K562 (cell line): ENCODE measurements around the gene ATXN7. TPM values are rescaled to one million over a fixed set of nuclear protein-coding genes. Genes with fewer than 3 reads are reported as not detected.

Experiments used
- ATAC-seq: fragments of 200-7000 bp; cut with Tn5 transposase; 3 replicates; pipeline ENCODE4 v1.9.1; 2020; ENCODE audit warnings: moderate library complexity
- BruUV-seq: library from RNA; stranded (reverse); fragments of 400-500 nt; replicated peaks from 2 replicates; lab custom pipeline; 2021; lab: Mats Ljungman, UMichigan
- CTCF ChIA-PET: fragments of 300-600 bp; formaldehyde crosslinking; extraction: SDS; loops from one replicate; lab custom pipeline; 2021; ENCODE audit warnings: low intra/inter-chr PET ratio; lab: Yijun Ruan, JAX
- POLR2A ChIA-PET: fragments of 300-600, 350-650 bp; sonication (Branson Sonifier 250); formaldehyde crosslinking; extraction: SDS; loops from one replicate; lab custom pipeline; 2021; ENCODE audit warnings: antibody characterized with exemption, inconsistent platforms; lab: Yijun Ruan, JAX
- DNase-seq, 4 experiments: peaks; one replicate each; pipeline versions ENCODE4 v3.0.0 to v3.0.0-alpha.2; 2011 to 2018; ENCODE audit warnings: low spot score in 3 of 4, mixed read lengths in 3 of 4; ENCODE audit errors: extremely low read depth in 1 of 4
- FAIRE-seq: peaks from 2 replicates; lab custom pipeline; 2011; peaks lifted over from hg19 to GRCh38; lab: Jason Lieb, UNC
- H2AFZ ChIP-seq: 2 replicates; pipeline ENCODE4 v1.6.0; 2011; ENCODE audit warnings: low read depth, low read length, control low read depth, inconsistent platforms
- H3K27ac ChIP-seq: fragments of 200-600 bp; 3 replicates; pipeline ENCODE4 v1.8.0; 2011; ENCODE audit warnings: low read depth, mild to moderate bottlenecking, control low read depth, inconsistent platforms, low read length, moderate library complexity, mixed read lengths; ENCODE audit errors: extremely low read depth
- H3K27me3 ChIP-seq, 2 experiments: fragments of 300-600 bp in 1 of 2; 2 replicates in 1 of 2; 3 replicates in 1 of 2; pipeline versions ENCODE4 v1.6.0 to v1.8.0; 2011; ENCODE audit warnings: inconsistent platforms in 2 of 2, low read length in 2 of 2, mild to moderate bottlenecking in 1 of 2, mixed read lengths in 1 of 2, moderate library complexity in 1 of 2; ENCODE audit not compliant: control insufficient read depth in 2 of 2, insufficient read depth in 2 of 2
- H3K36me3 ChIP-seq: fragments of 300-600 bp; 3 replicates; pipeline ENCODE4 v1.8.0; 2011; ENCODE audit warnings: mild to moderate bottlenecking, low read length, inconsistent platforms; ENCODE audit not compliant: control insufficient read depth, insufficient read depth
- H3K4me1 ChIP-seq, 2 experiments: fragments of 200-600 bp in 1 of 2; replicated peaks in 1 of 2; 2 replicates in 1 of 2; 3 replicates in 1 of 2; pipeline versions ENCODE4 v1.5.1 to v1.8.0; 2011; ENCODE audit warnings: inconsistent platforms in 2 of 2, low read length in 2 of 2, mild to moderate bottlenecking in 1 of 2, mixed read lengths in 1 of 2, moderate library complexity in 1 of 2; ENCODE audit not compliant: control insufficient read depth in 2 of 2, insufficient read depth in 2 of 2
- H3K4me2 ChIP-seq: 2 replicates; pipeline ENCODE4 v1.6.1; 2011; ENCODE audit warnings: low read length, control low read depth, inconsistent platforms, mixed read lengths; ENCODE audit not compliant: insufficient read depth
- H3K4me3 ChIP-seq: fragments of 200-600 bp; sonication (generic), shearing (Covaris generic); 2 replicates; pipeline ENCODE4 v1.5.1; 2016; ENCODE audit warnings: control low read depth, inconsistent platforms
- H3K79me2 ChIP-seq: fragments of 200-600 bp; 3 replicates; pipeline ENCODE4 v1.8.0; 2011; ENCODE audit warnings: low read length, inconsistent platforms; ENCODE audit not compliant: control insufficient read depth, insufficient read depth
- H3K9ac ChIP-seq, 2 experiments: 2 replicates each; pipeline versions ENCODE4 v1.6.0 to v1.6.1; 2011; ENCODE audit warnings: low read depth in 2 of 2, low read length in 2 of 2, control low read depth in 1 of 2, inconsistent platforms in 1 of 2, mild to moderate bottlenecking in 1 of 2, mixed read lengths in 1 of 2; ENCODE audit not compliant: insufficient read depth in 1 of 2
- H3K9me1 ChIP-seq: one replicate; pipeline ENCODE4 v1.6.0; 2011; ENCODE audit warnings: inconsistent platforms, mild to moderate bottlenecking, low read length, moderate library complexity; ENCODE audit not compliant: control insufficient read depth, insufficient read depth
- H3K9me3 ChIP-seq: replicated peaks from 2 replicates; pipeline ENCODE4 v1.5.1; 2011; ENCODE audit warnings: low read depth, low read length, inconsistent platforms; ENCODE audit not compliant: control insufficient read depth, insufficient read depth
- H4K20me1 ChIP-seq: replicated peaks from 2 replicates; pipeline ENCODE4 v1.6.1; 2011; ENCODE audit warnings: low read length, inconsistent platforms, mixed read lengths; ENCODE audit not compliant: control insufficient read depth, insufficient read depth
- CHD4 ChIP-seq: fragments of 200-600 bp; sonication (generic); IDR thresholded peaks from 3 replicates; pipeline ENCODE4 v1.6.1; 2012; ENCODE audit warnings: low read depth, mild to moderate bottlenecking, mixed read lengths, low read length, inconsistent platforms; ENCODE audit not compliant: insufficient read depth, insufficient replicate concordance, poor library complexity, severe bottlenecking
- EWSR1 ChIP-seq: fragments of 450-650 bp; IDR thresholded peaks from 2 replicates; pipeline ENCODE4 v1.6.1; 2018; ENCODE audit warnings: borderline replicate concordance, mild to moderate bottlenecking, low read depth, moderate library complexity; ENCODE audit not compliant: partially characterized antibody
- FOXK1 ChIP-seq: sonication (generic); formaldehyde crosslinking; IDR thresholded peaks from 2 replicates; pipeline ENCODE4 v1.8.0; 2022; ENCODE audit warnings: missing genetic modification reagents, mild to moderate bottlenecking, borderline replicate concordance
- IRF1 ChIP-seq: sonication (generic); formaldehyde crosslinking; IDR thresholded peaks from 2 replicates; pipeline ENCODE4 v1.8.0; 2022; ENCODE audit warnings: missing genetic modification reagents, mild to moderate bottlenecking, borderline replicate concordance
- MED1 ChIP-seq: sonication (generic); formaldehyde crosslinking; IDR thresholded peaks from 2 replicates; pipeline ENCODE4 v1.8.1; 2023; ENCODE audit warnings: missing genetic modification reagents, borderline replicate concordance
- MEIS2 ChIP-seq: fragments of 450-650 bp; IDR thresholded peaks from 2 replicates; pipeline ENCODE4 v1.6.1; 2014; ENCODE audit warnings: mild to moderate bottlenecking; ENCODE audit not compliant: partially characterized antibody
- NFXL1 ChIP-seq: fragments of 450-650 bp; formaldehyde crosslinking; IDR thresholded peaks from 2 replicates; pipeline ENCODE4 v1.4.0; 2021; ENCODE audit warnings: mild to moderate bottlenecking
- PTTG1 ChIP-seq: fragments of 450-650 bp; IDR thresholded peaks from 2 replicates; pipeline ENCODE4 v1.6.1; 2016; ENCODE audit warnings: low read depth, mild to moderate bottlenecking, missing genetic modification characterization, missing compliant biosample characterization
- RFX7 ChIP-seq: fragments of 250-450 bp; sonication (Bioruptor Pico); IDR thresholded peaks from 2 replicates; pipeline ENCODE4 v1.5.1; 2021; ENCODE audit warnings: mild to moderate bottlenecking
- RNF2 ChIP-seq: sonication (generic); IDR thresholded peaks from 2 replicates; pipeline ENCODE4 v1.6.1; 2016
- SETDB1 ChIP-seq: IDR thresholded peaks from one replicate; pipeline ENCODE4 v1.6.1; 2012; ENCODE audit warnings: low read length, control low read depth, inconsistent platforms
- SP1 ChIP-seq: sonication (generic); formaldehyde crosslinking; IDR thresholded peaks from 2 replicates; pipeline ENCODE4 v1.8.1; 2022; ENCODE audit warnings: mild to moderate bottlenecking, missing genetic modification reagents
- ZBTB8A ChIP-seq: fragments of 450-650 bp; IDR thresholded peaks from 2 replicates; pipeline ENCODE4 v1.6.1; 2018; ENCODE audit warnings: mild to moderate bottlenecking, moderate library complexity; ENCODE audit not compliant: partially characterized antibody
- ZNF717 ChIP-seq: fragments of 250-450 bp; sonication (Bioruptor Pico); IDR thresholded peaks from 2 replicates; pipeline ENCODE4 v1.5.0; 2021
- ZSCAN32 ChIP-seq: fragments of 450-650 bp; formaldehyde crosslinking; IDR thresholded peaks from 2 replicates; pipeline ENCODE4 v1.4.0; 2020; ENCODE audit warnings: mild to moderate bottlenecking, moderate library complexity
- WGBS: fragments of 100-300 bp; shearing (Covaris generic); methylation state at CpG from one replicate; pipeline ENCODE4 v1.1.6; 2016; ENCODE audit warnings: low coverage, mixed read lengths; ENCODE audit not compliant: insufficient coverage; ENCODE audit errors: missing lambda C conversion rate; 5-methylcytosine and 5-hydroxymethylcytosine counted together
- in situ Hi-C: fragments of 300-500 bp; cut with MboI; formaldehyde crosslinking; loops from 4 replicates; pipeline ENCODE4 v1.15.0; 2018; ENCODE audit warnings: inconsistent platforms, mixed read lengths
- intact Hi-C: fragments of 100-400 bp; cut with micrococcal nuclease; formaldehyde crosslinking; loops from 2 replicates; pipeline ENCODE4 v1.14.2; 2022
- polyA plus RNA-seq, 8 experiments: library from polyadenylated mRNA; depleted of rRNA in 4 of 8; stranded (reverse) in 5 of 8; unstranded in 3 of 8; fragments of >200 nt; fragmentation: Nextera tagmentation in 2 of 8; fragmentation: Illumina TruSeq in 1 of 8; extraction: Ambion mirVana in 2 of 8; extraction: Trizol in 1 of 8; gene quantifications; 2 replicates each; pipeline versions ENCODE4 v1.2.1 to v1.2.3, GENCODE V29; 2011 to 2014; ENCODE audit warnings: inconsistent platforms in 1 of 8, missing spikeins in 1 of 8
- total RNA-seq, 7 experiments: library from RNA; depleted of rRNA in 6 of 7; stranded (reverse); fragments of >200 nt in 6 of 7; fragmentation: Illumina TruSeq in 2 of 7; extraction: Trizol in 2 of 7; gene quantifications; 2 replicates each; pipeline versions ENCODE4 v1.2.1 to v1.2.3, GENCODE V29; 2011 to 2021; ENCODE audit warnings: low replicate concordance in 1 of 7
- TF ChIP-seq, protein P1 (sequence below), 2 experiments: fragments of 450-650 bp; conservative IDR thresholded peaks; 2 replicates each; pipeline ENCODE4 v1.6.1; 2017; ENCODE audit warnings: mild to moderate bottlenecking in 2 of 2, moderate library complexity in 2 of 2

The ATXN7 gene
- total and polyA plus RNA-seq, 9 of the 15 experiments (the other 6 are each of a cell fraction or from before 2014, with no cell fraction given): 0.41 to 9.2 (median 6.7) TPM

GRCh38 chr3:63862804-63863149 lies 890 bp upstream of the ATXN7 start:
- POLR2A ChIA-PET: no interaction called here
- TF ChIP-seq ZNF717 (CRISPR knock-in tag): no peak
- TF ChIP-seq EWSR1: peak; percentile 23
- TF ChIP-seq RNF2: no peak
- TF ChIP-seq NFXL1 (CRISPR knock-in tag): no peak
- no peak for TF ChIP-seq ZBTB8A
- no peak for TF ChIP-seq PTTG1
- no peak for TF ChIP-seq CHD4
- TF ChIP-seq IRF1 (CRISPR knock-in tag): no peak
- TF ChIP-seq MEIS2: peak; percentile 7
- no peak for TF ChIP-seq SETDB1
- no peak for TF ChIP-seq SP1 (CRISPR knock-in tag)
- TF ChIP-seq, protein P1, sequence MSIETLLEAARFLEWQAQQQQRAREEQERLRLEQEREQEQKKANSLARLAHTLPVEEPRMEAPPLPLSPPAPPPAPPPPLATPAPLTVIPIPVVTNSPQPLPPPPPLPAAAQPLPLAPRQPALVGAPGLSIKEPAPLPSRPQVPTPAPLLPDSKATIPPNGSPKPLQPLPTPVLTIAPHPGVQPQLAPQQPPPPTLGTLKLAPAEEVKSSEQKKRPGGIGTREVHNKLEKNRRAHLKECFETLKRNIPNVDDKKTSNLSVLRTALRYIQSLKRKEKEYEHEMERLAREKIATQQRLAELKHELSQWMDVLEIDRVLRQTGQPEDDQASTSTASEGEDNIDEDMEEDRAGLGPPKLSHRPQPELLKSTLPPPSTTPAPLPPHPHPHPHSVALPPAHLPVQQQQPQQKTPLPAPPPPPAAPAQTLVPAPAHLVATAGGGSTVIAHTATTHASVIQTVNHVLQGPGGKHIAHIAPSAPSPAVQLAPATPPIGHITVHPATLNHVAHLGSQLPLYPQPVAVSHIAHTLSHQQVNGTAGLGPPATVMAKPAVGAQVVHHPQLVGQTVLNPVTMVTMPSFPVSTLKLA (conservative IDR thresholded peaks at IDR 0.05): no peak
- no peak for TF ChIP-seq MED1 (CRISPR knock-in tag)
- no peak for TF ChIP-seq FOXK1
- no peak for TF ChIP-seq RFX7
- TF ChIP-seq ZSCAN32: no peak

More at GRCh38 chr3:63862804-63863149, 890 bp upstream of the ATXN7 start:
- H3K9me3 ChIP-seq: no peaks in the 10 kb centered on the region
- H3K27me3 ChIP-seq: no peaks in the 10 kb centered on the region
- intact Hi-C loops: loop anchor here (5.0 to 10.0 kb wide), 3 partner anchors 50 to 155 kb away; partner anchors contain the start of gene SCAANT1
- H3K9me1 ChIP-seq: no peaks in the 10 kb centered on the region
- peak overlapping the region; percentile 83 for H3K4me2 ChIP-seq
- FAIRE-seq: no peak
- H3K36me3 ChIP-seq: peaks cover 8% of the 10 kb centered on the region; the same call in 2 of the 3 replicates
- peak overlapping the region; percentile 96 for H3K27ac ChIP-seq
- no peaks in the 10 kb centered on the region for H4K20me1 ChIP-seq
- WGBS: 21% methylated on average over 2 of the region's 5 CpGs
- peak overlapping the region; percentile 89 for H3K4me3 ChIP-seq
- H3K4me1 ChIP-seq: peaks cover 4% of the 10 kb centered on the region in 2 experiments; a peak in 4 of 5 replicates
- peak in 1 of 4 experiments; percentile 30 for DNase-seq
- peaks cover 90% of the 10 kb centered on the region for H3K79me2 ChIP-seq
- in situ Hi-C loops: no loop called here
- CTCF ChIA-PET: no interaction called here
- H2AFZ ChIP-seq: peak overlapping the region; percentile 86
- ATAC-seq: peak; percentile 22
- no TSS peak for BruUV-seq
- H3K9ac ChIP-seq: peak overlapping the region; percentile 93 to 97
